ENCODE results near the gene TLR1.

GRCh38 chr4:38832624-38833528 is 28.3 kb upstream of the TLR1 start:
- TF ChIP-seq, protein P1, sequence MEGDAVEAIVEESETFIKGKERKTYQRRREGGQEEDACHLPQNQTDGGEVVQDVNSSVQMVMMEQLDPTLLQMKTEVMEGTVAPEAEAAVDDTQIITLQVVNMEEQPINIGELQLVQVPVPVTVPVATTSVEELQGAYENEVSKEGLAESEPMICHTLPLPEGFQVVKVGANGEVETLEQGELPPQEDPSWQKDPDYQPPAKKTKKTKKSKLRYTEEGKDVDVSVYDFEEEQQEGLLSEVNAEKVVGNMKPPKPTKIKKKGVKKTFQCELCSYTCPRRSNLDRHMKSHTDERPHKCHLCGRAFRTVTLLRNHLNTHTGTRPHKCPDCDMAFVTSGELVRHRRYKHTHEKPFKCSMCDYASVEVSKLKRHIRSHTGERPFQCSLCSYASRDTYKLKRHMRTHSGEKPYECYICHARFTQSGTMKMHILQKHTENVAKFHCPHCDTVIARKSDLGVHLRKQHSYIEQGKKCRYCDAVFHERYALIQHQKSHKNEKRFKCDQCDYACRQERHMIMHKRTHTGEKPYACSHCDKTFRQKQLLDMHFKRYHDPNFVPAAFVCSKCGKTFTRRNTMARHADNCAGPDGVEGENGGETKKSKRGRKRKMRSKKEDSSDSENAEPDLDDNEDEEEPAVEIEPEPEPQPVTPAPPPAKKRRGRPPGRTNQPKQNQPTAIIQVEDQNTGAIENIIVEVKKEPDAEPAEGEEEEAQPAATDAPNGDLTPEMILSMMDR (IDR thresholded peaks at IDR 0.05): no peak
- no peak for TF ChIP-seq POLR2A (IDR thresholded peaks at IDR 0.05)
